T-helper 9 cell (primary cell): Measurements from ENCODE around the gene HOXC5.

Experiments
- DNase-seq: peaks from one replicate; pipeline ENCODE4 v3.0.0-alpha.2; 2020

Gene HOXC5

DNA sequence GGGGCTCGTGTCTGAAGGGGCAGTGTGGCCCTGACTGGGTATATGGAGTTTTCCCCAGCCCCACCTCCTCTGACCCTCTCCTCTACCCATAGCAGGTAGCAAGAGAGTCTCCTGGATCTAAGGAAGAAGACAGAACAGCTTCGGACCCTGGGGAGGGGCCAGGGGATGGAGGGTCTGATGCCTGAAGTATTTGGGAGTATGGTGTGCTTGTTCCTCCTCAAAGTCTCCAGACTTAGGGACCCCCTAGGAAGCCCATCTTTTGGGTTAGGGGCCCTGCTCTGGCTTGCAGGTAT is 24.6 kb upstream of the HOXC5 start:
- no peak for DNase-seq

- DNase-seq: no peak
Measured at GRCh38 chr12:54009171-54010052, 23.4 kb upstream of the HOXC5 start.

- no peak for DNase-seq
Measured at GRCh38 chr12:54010053-54010971, 22.5 kb upstream of the HOXC5 start.

DNA sequence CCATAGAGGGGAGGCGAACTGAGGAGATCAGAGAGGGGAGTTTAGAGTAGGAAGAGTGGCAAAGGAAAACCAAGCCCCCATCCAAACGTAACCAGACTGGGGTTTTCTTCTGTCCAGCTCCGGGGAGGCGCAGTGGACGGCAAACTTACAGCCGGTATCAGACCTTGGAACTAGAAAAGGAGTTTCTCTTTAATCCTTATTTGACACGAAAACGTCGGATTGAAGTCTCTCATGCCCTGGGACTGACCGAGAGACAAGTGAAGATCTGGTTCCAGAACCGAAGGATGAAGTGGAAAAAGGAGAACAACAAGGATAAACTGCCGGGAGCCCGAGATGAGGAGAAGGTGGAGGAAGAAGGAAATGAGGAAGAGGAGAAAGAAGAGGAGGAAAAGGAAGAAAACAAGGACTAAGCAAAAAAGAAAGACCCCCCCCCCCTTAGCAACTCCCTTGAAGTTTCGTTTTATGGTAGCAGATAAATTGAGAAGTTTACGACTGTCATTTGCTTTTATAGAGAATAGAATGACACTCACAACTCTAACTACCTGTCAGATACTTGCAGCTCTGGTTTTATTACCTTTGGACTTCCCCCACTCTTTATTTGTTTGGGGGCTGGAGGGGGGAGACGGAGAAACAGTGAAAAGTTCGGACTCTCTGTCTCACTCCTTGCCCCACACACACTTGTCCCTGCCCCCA is 21.7 kb upstream of the HOXC5 start:
- DNase-seq: no peak

DNA sequence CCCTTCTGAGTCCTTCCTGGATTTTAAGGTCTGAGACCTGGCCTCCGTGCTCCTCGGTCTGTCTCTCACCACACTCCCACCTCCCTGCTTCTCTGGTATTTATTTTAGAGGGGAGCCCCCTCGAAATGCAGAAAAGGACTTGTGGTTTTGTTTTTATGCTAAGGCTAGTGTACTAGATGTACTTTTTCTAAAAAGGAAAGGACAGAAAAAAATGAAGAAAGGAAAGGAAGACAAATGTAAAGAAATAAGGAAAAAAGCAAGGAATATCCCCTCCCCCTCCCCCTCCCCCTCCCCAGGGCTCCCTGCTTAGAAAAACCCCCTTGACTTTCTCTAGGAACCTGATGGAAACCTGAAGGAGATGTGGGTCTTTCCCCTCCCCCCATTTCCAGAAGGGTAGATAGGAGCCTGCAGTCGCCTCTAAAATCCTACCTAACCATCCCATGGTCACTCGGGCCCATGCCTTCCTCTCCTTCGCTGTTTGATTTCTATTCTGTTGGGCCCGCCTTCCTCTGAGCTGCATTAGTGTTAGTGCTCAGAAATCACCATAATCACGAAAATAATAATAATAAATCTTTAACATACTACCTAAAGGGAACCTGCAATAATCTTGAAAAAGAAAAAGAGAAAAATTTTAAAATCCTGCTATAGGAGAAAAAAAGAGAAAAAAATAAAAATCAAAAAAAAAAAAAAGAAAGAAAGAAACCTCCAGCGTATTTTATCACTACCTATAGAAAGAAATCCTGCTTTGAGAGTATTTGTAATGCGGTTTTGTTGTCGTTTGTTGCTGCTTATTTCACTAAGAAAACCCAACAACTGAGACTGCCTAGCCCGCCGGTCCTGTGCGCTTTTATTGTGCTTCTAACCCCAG is 21.0 kb upstream of the HOXC5 start:
- no peak for DNase-seq

- DNase-seq: no peak
Measured at GRCh38 chr12:54012631-54013409, 20.0 kb upstream of the HOXC5 start.

- no peak for DNase-seq
Measured at GRCh38 chr12:54014377-54015017, 18.4 kb upstream of the HOXC5 start.

GRCh38 chr12:54015018-54015931 is 17.6 kb upstream of the HOXC5 start:
- DNase-seq: no peak

DNA sequence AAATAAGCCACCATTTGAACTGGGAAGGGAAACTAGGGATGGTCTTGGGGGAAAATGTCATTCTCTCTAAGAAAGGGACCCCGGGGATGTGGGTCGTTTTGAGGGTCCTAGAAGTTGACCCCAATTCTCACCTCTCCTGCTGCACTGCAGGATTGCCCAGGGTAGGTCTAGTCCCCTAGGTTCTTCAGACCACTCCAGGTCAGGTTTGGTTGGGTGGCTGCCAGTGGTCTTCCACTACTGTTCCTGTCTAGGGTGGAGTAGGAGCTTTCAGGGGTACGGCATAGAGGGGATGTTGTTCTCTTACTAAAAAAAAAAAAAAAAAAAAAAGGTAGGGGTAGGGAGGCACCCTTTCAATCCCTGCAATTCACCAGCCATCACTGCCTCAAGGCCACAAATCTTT is 16.8 kb upstream of the HOXC5 start:
- no peak for DNase-seq

DNA sequence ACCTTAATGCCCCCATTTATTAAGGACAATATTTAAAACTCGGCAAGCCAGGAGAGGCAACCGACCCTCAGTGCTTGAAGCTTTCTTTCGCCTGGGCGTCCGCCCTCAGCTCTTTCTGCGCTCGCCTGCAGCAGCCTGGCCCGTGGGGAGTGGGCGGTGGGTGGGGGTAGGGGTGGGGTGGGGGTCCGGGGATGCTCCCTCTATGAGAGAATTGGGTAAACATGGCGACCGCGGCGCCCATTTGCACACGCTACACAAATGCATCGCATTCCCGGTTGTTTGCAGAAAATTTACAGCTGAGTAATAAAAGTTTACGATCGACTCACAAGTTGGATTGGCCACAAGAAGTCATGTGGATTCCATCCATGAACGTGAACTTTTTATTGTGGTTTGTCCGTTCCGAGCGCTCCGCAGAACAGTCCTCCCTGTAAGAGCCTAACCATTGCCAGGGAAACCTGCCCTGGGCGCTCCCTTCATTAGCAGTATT is 16.3 kb upstream of the HOXC5 start:
- DNase-seq: no peak

GRCh38 chr12:54017027-54017788 is 15.6 kb upstream of the HOXC5 start:
- DNase-seq: no peak

DNA sequence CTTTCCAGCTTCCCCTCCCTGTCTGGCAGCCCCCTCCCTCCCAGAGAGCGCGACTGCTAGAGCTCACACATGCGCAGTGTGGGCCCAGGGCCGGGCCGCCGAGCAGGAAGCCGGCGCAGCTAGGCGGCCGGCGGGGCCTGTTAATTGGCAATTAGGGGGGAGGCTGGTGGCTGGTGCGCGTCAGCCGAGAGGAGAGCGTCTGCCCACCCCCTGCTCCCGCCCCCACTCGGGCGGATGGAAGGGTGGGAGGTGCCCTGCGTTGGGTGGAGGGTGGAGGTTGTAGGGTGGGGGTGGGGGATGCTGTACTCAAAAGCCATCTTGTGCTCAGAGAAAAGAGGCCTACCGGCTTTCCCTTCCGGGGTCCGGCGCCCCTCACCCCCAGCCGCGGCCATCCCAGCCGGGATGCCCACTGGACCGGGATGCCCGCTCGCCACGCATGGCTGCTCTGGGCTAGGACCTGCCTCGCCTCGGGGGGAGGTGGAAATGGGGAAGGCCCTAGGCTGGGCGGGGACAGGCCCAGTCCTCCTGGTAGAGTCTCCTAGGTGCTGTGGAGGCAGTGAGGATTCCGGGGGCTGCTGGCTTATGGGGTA is 14.9 kb upstream of the HOXC5 start:
- peak; percentile 51 for DNase-seq

GRCh38 chr12:54018468-54018984 is 14.3 kb upstream of the HOXC5 start:
- DNase-seq: no peak

DNA sequence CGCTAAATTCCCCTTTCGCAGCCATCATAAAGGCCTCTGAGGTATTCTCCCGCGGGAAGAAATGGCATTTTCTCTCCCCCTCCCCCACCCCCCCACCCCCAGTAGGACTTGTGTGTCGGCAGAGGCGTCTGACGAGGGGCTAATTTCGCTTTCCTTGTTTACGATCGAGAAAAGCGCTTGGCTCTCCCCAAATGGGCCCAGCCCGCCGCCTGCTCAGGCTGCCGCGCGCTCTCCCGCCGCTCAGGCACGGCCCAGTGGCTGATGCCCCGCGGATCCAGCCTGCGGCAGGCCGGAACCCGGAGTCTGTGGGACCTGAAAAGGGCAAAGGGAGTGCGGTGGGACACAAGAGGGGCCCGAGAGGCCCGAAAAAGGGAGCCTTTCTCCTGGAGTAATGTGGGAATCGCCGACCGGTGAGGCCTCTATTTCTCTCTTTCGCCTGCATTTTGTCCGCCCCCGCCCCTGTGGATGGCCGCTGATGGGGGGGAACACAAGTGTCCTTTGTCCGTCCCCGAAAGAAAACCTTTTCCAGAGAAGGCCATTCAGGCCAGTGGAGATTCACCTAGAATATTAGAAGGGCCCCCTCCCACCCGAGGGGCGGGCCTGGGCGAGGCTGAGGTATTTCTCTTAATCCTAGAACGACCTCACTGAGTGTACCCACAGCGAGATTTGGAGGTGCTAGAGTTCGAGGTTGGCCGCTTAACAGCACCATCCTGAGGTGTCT is 13.6 kb upstream of the HOXC5 start:
- DNase-seq: no peak

DNA sequence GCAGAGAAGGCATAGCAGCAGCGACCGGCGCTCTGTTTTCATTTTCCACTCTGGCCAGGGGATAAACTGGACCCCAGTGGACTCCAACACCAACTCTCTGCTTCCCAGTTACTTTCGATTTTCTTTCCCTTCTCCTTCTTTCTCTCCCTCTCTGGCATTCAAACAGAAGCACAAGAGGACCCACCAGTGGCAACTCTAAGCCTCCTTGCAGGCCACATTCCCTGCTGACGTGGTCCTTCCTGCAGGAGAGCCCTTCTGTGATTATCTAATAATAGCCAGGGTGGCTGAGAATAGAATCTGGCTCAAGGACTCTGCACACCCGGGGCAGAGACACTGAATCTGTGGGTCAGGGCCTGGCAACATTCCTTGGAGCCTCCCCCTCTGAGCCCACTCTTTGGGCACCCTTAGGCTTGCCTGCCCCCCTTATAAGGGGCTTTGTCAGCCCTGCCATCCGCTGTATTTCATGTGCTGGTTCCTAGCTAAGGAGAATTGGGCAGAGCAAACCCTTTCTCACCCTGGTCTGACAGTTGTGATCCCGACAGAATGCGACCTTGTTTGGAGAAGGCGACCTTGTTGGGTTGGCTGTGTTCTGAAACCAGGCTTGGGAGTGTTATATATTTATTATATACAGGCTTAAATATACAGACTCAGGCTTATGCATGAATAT is 12.8 kb upstream of the HOXC5 start:
- no peak for DNase-seq

DNA sequence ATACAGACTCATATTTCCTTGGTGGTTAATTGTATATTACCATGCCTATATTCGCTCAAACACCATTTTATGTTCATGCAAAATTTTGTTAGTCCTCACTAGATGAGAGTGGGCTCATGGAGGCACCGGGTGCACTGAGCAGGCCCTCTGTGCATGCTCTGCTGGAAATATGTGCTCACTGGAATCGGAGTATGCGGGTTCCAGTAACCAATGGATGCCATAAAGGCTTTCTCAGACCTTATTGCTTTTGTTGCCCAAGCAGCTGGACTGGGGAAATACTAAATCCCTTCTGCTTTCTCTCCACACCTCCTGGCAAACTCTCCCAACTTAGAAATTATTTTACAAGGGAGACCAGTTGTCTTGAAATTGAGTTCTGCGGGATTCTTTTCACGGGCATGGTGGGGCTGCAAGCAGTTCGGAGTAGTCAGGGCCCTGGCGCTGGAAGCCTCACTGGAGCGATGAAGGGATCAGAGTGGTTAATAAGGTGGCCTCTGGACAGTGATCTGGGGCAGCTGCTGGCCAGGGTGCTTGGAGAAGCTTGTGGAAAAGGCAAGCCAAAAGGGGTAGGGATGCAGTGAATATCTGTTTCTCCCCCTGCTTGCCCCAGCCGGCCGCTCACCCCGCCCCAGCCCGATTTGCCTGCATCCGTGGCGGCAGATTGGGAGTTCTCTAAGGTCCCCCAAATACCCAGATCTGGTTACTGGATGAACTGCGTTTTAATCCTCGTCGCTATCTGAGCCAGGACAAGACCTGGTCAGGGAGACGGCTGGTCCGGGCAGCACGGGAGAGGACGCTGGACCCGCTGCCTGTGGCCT is 12.1 kb upstream of the HOXC5 start:
- no peak for DNase-seq
